ENCODE data around the gene INTS12.

DNA sequence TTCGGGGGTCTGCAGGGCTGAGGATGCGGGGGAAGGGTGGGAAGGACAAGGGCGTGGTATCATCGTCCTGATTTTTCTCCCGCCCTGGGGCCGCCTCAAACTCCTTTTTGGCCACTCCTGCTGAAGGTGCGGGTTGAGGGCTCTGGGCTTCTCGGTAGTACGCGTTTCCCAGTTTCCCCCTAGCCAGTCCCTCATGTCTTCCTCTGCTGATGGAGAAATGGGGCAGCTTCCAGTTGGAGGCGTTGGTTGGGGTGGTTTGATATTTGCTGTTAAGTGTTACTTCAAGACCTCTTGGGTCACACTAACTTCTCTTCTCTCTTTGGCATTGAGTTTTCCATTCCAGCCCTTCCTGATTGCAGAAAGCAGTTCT, 577 bp upstream of the INTS12 start:
- TF ChIP-seq, protein P1, sequence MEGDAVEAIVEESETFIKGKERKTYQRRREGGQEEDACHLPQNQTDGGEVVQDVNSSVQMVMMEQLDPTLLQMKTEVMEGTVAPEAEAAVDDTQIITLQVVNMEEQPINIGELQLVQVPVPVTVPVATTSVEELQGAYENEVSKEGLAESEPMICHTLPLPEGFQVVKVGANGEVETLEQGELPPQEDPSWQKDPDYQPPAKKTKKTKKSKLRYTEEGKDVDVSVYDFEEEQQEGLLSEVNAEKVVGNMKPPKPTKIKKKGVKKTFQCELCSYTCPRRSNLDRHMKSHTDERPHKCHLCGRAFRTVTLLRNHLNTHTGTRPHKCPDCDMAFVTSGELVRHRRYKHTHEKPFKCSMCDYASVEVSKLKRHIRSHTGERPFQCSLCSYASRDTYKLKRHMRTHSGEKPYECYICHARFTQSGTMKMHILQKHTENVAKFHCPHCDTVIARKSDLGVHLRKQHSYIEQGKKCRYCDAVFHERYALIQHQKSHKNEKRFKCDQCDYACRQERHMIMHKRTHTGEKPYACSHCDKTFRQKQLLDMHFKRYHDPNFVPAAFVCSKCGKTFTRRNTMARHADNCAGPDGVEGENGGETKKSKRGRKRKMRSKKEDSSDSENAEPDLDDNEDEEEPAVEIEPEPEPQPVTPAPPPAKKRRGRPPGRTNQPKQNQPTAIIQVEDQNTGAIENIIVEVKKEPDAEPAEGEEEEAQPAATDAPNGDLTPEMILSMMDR (conservative IDR thresholded peaks at IDR 0.05; ENCODE audit: low read length), result no peak
- no peak for TF ChIP-seq EZH2phosphoT487 (IDR thresholded peaks at IDR 0.05; ENCODE audit: borderline replicate concordance, low read depth, low read length)

Data from OCI-LY7 (cell line).